ENCODE results near the gene ZNF423.

The ZNF423 gene

GRCh38 chr16:49645263-49645662, 210.6 kb downstream of the ZNF423 start:
- TF ChIP-seq EZH2phosphoT487 (IDR thresholded peaks at IDR 0.05; ENCODE audit: borderline replicate concordance, low read length): no peak
- no peak for TF ChIP-seq CTCF (IDR thresholded peaks at IDR 0.05; ENCODE audit: low read depth, low read length, poor library complexity, severe bottlenecking)
- Histone ChIP-seq H3K4me2 (ENCODE audit: low read length) (no peak overlapping the region), H3K27ac (ENCODE audit: low read depth, low read length) (no peak overlapping the region), H3K27me3 (ENCODE audit: control insufficient read depth, low read length) (no peaks in the 10 kb centered on the region), H3K4me3 (ENCODE audit: low read length) (no peak overlapping the region), H3K79me2 (ENCODE audit: control insufficient read depth, low read length) (no peaks in the 10 kb centered on the region), H3F3A (ENCODE audit: control insufficient read depth, insufficient read depth) (no peaks in the 10 kb centered on the region), H3K9me2 (replicated peaks; ENCODE audit: control insufficient read depth, low read length) (no peaks in the 10 kb centered on the region), H3K4me1 (ENCODE audit: control insufficient read depth, low read length) (no peaks in the 10 kb centered on the region), H4K20me1 (ENCODE audit: control insufficient read depth, insufficient read depth, low read depth, low read length) (no peaks in the 10 kb centered on the region), H3K36me3 (ENCODE audit: control insufficient read depth, low read length) (no peaks in the 10 kb centered on the region), H3K9me3 (ENCODE audit: control insufficient read depth, insufficient read depth, low read length) (peaks cover 15% of the 10 kb centered on the region; the same call in 1 of the 2 replicates)

GRCh38 chr16:49644145-49644463, 211.8 kb downstream of the ZNF423 start:
- TF ChIP-seq CTCF (IDR thresholded peaks at IDR 0.05; ENCODE audit: low read depth, low read length, poor library complexity, severe bottlenecking): no peak
- TF ChIP-seq EZH2phosphoT487 (IDR thresholded peaks at IDR 0.05; ENCODE audit: borderline replicate concordance, low read length): no peak
- no peak overlapping the region for H3K27ac ChIP-seq (ENCODE audit: low read depth, low read length)
- H3K9me2 ChIP-seq (replicated peaks; ENCODE audit: control insufficient read depth, low read length): no peaks in the 10 kb centered on the region
- no peak overlapping the region for H3K4me2 ChIP-seq (ENCODE audit: low read length)
- H3K4me3 ChIP-seq (ENCODE audit: low read length): no peak overlapping the region
- no peaks in the 10 kb centered on the region for H3K27me3 ChIP-seq (ENCODE audit: control insufficient read depth, low read length)
- H3K36me3 ChIP-seq (ENCODE audit: control insufficient read depth, low read length): no peaks in the 10 kb centered on the region
- no peaks in the 10 kb centered on the region for H3K4me1 ChIP-seq (ENCODE audit: control insufficient read depth, low read length)
- H4K20me1 ChIP-seq (ENCODE audit: control insufficient read depth, insufficient read depth, low read depth, low read length): no peaks in the 10 kb centered on the region
- no peaks in the 10 kb centered on the region for H3K79me2 ChIP-seq (ENCODE audit: control insufficient read depth, low read length)
- H3F3A ChIP-seq (ENCODE audit: control insufficient read depth, insufficient read depth): no peaks in the 10 kb centered on the region
- peaks cover 15% of the 10 kb centered on the region; the same call in 1 of the 2 replicates for H3K9me3 ChIP-seq (ENCODE audit: control insufficient read depth, insufficient read depth, low read length)

- TF ChIP-seq EZH2phosphoT487 (IDR thresholded peaks at IDR 0.05; ENCODE audit: borderline replicate concordance, low read length) (no peak), CTCF (IDR thresholded peaks at IDR 0.05; ENCODE audit: low read depth, low read length, poor library complexity, severe bottlenecking) (no peak)
- no peaks in the 10 kb centered on the region for H3K9me2 ChIP-seq (replicated peaks; ENCODE audit: control insufficient read depth, low read length)
- no peak overlapping the region for H3K27ac ChIP-seq (ENCODE audit: low read depth, low read length)
- no peaks in the 10 kb centered on the region for H3K79me2 ChIP-seq (ENCODE audit: control insufficient read depth, low read length)
- no peaks in the 10 kb centered on the region for H3F3A ChIP-seq (ENCODE audit: control insufficient read depth, insufficient read depth)
- H3K4me3 ChIP-seq (ENCODE audit: low read length): no peak overlapping the region
- peaks cover 15% of the 10 kb centered on the region; the same call in 1 of the 2 replicates for H3K9me3 ChIP-seq (ENCODE audit: control insufficient read depth, insufficient read depth, low read length)
- H4K20me1 ChIP-seq (ENCODE audit: control insufficient read depth, insufficient read depth, low read depth, low read length): no peaks in the 10 kb centered on the region
- no peak overlapping the region for H3K4me2 ChIP-seq (ENCODE audit: low read length)
- H3K36me3 ChIP-seq (ENCODE audit: control insufficient read depth, low read length): no peaks in the 10 kb centered on the region
- no peaks in the 10 kb centered on the region for H3K4me1 ChIP-seq (ENCODE audit: control insufficient read depth, low read length)
- no peaks in the 10 kb centered on the region for H3K27me3 ChIP-seq (ENCODE audit: control insufficient read depth, low read length)
Measured at GRCh38 chr16:49643429-49644144, 212.3 kb downstream of the ZNF423 start.

Data from DOHH2 (cell line).